CD4-positive, alpha-beta T cell treated with Interleukin-15 for 4 hours (primary cell): ENCODE measurements around the gene IL23A.
A peak's percentile ranks its signal among the peaks of the same experiment; 100 is the strongest.
"Not testable (repeated sequence)": the region's sequence is repeated elsewhere in the genome, so short reads cannot be mapped to it uniquely, and the experiment has no call there.

ENCODE experiments used
- DNase-seq: peaks from one replicate; pipeline ENCODE4 v3.0.0-alpha.2; 2020; ENCODE audit warnings: low spot score

IL23A gene

DNA sequence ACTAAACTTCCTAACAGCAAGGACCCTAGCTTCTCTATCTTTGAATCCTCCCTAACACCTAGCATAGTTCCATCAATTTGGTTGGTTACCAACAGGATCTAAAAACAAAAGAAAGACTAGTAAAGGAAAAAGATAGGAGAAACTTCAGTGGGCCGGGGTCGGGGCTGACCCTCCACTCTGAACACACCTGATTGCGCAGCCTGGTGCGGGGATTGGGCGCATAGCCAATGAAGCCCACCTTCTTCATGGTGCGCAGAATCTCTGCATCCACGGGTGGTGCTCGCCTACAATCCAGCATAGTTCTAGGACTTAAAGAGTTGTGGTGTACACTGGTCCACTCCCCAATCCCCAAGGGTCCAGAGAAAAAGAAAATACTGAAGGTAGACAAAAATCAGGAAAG lies 12.6 kb upstream of the IL23A start:
- no peak for DNase-seq

DNA sequence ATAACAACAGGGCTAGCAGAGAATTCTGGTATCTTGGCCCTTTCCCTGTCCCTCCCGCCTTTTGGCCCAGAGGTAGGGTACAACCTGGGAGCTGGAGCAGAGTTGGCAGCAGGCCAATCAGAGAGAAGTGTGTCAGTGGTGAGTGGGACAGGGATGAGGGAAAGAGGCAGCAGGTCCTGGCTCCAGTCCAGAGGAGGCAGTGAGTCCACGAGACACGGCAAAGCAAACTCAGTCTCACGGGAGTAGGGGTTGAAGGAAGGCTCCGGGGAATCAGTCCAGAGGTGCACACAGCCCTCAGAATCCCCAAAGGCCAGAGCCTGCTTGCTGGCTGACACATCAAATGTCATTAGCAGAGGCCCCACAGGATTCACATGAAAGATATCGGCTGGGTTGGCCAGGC lies 12.2 kb upstream of the IL23A start:
- no peak for DNase-seq

DNA sequence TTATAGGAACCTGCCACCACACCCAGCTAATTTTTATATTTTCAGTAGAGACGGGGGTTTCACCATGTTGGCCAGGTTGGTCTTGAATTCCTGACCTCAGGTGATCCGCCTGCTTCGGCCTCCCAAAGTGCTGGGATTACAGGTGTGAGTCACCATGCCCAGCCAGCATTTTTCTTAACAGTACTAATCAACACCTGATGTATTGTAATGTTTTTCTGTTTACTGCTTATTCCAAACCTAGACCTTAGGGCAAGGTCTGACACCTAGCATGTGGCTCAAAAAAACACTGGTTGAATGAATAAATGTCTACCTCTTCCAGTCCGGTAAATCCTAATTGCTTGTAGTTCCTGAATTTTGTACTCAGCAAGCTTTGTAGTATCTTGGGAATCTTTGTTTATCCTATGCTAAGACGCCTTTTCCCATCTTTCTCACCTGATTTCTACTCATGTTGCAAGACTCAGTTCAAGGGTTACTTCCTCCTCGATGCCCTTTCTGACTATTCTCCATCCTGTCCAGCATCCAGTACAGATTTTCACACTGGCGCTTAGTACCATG lies 7.7 kb upstream of the IL23A start:
- no peak for DNase-seq

DNA sequence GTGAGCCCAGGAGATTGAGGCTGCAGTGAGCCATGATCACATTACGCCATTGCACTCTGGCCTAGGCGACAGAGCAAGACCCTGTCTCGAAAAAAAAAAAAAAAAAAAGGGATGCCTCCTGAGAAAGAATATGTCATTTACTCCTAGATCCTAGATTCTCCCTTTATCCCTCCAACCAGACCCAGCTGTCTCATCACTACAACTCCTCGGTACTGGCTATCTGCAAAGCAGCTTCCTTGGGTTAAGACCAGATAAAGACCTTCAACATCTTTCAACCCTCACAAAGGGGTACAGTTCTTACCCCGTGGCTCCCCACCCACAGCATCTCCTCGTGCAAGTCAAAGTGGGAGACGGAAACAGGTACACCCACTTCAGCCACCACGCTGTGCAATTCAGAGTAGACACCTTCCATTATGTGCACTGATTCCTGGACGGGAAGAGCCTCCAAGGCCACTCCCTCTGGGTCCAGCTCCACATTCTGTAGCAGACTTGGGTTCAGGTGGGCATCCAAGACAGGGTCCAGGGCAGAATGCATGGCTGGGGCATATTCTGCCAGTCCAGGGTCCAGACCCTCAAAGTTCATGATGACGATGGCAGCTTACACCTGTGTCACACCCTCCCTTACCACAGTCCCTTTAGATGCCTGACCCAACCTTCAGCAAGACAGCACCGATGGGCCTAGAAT lies 6.0 kb upstream of the IL23A start:
- no peak for DNase-seq

DNA sequence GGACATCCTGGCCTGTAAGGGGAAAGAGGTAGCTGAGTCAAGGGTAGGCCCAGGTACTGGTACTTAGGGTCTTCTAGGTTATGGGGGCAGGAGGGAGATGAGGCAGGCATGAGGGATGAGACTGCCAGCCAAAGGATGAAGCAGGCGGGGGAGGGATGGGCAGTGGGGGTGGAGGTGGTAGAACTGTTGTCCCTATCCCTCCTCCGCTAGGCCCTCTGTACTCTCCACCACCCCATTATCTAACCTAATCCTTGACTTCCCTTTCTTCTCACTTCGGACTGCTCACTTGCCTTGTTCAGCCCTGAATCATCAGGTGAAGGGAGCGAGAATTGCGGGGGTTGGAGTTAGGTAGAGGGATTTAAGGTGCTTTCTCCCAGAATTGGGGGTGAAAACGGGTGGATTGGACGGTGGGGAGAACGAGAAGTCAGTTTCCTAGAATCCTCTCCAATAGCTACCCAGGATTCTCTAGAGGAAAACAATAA lies 5.4 kb upstream of the IL23A start:
- DNase-seq, result no peak

DNA sequence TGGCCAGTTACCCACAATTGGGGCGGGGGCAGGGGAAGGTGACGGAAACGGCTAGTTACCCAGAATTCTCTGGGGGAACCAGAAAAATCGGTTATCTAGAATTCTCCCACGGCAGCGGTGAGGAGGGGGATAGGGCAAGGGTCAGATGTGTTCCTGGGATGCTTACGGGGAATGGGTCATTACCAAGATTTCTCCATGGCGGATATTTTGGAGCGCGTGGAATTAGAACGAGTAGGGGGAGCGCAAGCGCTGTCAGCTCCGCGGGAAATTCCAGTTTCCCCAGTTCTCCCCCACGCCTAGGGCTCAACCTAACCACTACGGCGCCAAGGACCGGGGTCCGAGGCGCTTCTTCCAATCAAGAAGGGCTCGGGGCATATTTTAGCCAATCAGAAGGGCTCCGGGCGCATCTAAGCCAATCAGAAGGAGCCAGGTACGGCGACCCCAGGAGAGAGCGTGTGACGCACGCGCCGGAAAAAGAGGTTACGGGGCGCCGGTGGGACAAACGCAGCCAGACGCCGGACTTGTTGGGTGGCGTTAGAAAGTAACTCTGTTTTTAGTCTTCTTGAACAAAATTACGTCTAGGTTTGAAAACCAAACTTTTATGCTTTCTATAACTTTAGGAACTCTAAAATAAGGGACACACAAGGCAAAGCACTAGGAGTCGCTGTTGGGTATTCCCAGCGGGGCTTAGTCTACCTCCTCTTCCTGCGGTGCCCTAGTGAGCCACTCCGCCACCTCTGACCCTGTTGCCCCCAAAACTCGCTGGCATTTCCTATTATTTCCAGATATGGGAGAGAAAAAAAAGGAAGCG lies 4.8 kb upstream of the IL23A start, which contains the start of gene PAN2:
Gene PAN2 (minus strand): TSS at position 322 of the 811 bp plus-strand sequence. CDS start 906 bp downstream, outside the sequence.
- DNase-seq, result peak; percentile 96

DNA sequence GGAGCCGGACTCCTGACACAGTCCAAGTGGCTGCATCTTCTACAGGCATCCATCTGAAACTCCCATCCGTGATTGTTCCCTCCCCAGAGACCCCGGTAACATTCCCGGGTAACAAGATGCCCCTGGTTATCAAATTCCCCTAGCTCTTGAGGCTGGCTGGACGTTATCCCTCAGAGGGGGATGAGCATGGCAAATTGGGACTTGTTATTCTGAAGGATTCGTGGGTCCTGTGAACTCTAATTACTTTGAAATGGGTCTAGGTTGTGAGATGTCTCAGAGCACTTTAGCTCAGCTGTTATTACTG lies 4.2 kb upstream of the IL23A start:
- no peak for DNase-seq

DNA sequence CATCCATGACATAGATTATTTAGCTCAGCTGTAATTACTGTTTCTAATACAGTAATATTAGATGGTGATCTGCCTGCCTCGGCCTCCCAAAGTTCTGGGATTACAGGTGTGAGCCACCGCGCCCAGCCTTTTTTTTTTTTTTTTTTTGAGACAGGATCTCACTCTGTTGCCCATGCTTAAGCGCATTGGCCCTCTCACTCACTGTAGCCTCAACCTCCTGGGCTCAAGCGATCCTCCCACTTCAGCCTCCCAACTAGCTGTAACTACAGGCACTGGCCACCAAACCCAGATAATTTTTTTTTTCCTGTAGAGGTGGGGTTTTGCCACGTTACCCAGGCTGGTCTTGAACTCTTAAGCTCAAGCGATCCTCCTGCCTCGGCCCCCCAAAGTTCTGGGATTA lies 3.2 kb upstream of the IL23A start:
- not testable (repeated sequence) for DNase-seq

DNA sequence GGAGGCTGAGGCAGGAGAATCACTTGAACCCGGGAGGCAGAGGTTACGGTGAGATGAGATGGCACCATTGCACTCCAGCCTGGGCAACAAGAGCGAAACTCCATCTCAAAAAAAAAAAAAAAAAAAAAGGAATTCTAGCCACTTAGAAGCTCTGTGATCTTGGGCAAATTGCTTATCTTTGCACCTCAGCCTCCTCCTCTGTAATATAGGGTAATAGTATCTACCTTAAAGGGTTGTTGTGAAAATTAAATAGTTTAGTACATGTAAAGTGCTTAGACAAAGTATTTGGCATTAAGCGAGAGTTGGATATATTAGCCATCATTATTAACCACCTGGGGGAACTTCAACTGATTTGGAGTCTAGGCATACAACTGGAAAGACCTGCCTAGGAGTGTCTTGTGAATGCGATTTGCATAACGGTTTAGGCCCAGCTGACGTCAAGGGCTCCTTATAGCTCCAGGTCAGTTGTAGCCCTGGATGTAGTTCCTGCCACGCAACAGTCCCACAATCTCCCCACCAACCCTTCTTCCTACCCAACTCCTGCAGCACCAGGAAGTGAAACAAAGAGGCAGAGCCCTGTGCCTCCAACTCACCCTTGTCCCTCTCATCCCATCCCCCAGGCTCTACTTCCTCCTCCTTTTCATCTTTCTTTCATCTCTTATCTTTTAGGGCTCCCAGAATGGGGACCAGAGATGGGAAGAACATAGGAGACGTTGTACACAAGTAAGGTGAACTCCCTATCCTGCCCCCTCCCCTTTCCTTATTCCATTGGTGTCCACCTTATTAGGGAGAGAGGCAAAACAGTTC lies 2.1 kb upstream of the IL23A start:
- no peak for DNase-seq

DNA sequence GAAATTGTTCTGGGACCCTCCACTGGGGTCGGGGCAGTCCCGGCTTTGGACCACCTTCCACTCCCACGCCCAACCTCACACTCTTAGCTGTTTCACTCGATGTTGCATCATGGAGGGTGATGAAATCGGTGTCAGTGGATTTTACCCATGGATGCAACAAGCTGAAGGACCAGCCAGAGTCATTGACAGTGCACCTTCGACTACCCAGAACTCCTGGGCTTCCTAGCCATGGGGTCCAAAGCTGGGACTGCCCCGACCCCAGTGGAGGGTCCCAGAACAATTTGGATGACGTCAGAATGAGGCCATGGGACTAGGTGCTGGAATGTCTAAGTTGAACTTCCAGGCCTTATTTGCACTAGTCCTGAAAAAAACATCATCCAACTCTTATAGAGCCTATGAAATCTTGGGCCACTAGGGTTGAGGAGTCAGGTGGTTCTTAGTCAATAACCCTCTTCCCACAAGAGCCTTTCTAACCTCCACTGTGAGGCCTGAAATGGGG lies 882 bp upstream of the IL23A start:
- DNase-seq, result peak; percentile 1

DNA sequence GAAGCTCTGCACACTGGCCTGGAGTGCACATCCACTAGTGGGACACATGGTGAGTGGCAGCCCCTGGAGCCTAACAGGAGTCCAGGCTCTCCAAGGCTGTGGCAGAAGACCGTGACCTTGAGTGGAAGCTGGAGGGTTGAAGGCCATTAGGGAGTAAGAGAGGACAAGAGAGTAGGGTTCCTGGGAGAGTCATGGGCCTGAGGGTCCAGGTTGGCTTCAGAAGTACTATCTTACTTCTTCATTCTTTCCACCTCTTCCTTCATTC lies 406 bp downstream of the IL23A start:
- peak; percentile 2 for DNase-seq

DNA sequence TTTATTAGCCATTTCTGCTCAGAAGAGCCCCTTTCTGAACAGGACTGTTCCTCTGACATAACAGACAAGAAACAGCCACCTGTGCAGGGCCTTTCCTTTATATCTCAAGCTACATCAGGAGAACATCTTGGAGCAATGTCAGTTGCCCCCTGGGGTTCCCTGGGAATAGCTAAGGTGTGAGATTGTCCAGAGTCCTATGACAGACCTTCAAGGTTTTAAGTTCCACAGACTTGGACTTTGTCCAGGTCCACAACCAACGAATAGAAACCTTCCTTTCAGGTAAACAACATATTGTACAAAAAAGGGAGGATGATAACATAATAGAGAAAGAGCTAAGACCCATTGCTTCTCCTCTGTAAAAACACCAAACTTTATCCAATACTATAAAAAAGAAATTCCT lies 2.9 kb downstream of the IL23A start:
- DNase-seq, result no peak

DNA sequence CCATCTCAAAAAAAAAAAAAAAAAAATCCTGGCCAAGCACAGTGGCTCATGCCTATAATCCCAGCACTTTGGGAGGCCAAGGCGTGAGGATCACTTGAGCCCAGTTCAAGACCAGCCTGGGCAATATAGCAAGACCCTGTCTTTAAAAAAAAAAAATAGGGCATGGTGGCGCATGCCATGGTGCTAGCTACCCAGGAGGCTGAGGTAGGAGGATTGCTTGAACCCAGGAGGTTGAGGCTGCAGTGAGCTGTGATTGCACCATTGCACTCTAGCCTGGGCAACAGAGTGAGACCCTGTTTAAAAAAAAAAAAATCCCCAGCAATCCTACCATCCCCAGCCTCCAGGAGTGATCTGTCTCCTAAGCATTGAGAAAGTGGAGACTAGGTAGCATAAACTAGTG lies 3.6 kb downstream of the IL23A start:
- DNase-seq, result not testable (repeated sequence)

DNA sequence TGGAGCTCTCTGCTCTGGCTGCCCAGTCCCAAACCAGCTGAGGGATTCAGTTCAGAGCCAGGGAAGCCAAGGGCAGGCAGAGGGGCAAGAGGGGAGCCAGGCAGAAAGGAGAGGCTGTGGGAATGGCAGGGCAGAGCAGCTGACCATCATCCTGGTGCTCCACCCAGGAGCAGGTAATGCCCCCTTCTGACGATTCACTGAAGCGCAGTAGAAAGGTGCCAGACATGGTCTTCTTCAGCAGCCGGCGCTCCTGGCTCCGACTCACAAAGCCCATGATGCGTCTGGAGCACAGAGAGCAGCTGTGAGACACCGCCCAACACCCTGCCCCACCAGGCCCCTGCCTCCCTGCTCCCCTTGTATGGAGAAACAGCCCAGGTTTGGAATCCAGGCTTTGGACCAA lies 8.0 kb downstream of the IL23A start:
- peak; percentile 20 for DNase-seq

DNA sequence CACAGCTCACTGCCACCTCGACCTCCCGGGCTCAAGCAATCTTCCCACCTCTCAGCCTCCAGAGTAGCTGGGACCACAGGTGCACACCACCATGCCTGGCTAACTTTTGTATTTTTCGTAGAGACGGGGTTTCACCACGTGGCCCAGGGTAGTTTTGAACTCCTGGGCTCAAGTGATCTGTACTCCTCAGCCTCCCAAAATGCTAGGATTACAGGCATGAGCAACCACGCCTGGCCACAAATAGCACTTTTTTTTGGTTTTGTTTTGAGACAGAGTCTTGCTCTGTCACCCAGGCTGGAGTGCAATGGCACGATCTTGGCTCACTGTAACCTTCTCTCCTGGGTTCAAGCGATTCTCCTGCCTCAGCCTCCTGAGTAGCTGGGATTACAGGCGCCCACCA lies 8.6 kb downstream of the IL23A start:
- not testable (repeated sequence) for DNase-seq

DNA sequence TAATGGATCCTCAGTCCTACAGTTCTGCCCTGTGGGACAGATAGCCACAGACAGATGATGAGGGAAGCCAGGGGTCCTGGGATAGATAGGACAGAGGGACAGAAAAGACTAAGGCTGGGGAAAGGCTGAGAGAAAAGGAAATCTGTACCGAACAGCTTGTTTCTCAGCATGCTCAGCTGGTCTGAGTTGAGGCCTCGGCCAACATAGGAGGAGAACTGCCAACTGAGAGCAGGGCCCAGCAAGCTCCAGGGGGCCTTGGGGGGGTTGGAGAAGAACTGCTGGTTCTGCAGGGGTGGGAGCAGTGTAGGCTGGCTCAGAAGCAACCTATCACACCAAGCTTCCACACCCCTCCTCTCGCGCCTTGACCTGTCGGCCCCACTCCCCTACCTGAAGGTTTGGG lies 10.1 kb downstream of the IL23A start:
- no peak for DNase-seq

DNA sequence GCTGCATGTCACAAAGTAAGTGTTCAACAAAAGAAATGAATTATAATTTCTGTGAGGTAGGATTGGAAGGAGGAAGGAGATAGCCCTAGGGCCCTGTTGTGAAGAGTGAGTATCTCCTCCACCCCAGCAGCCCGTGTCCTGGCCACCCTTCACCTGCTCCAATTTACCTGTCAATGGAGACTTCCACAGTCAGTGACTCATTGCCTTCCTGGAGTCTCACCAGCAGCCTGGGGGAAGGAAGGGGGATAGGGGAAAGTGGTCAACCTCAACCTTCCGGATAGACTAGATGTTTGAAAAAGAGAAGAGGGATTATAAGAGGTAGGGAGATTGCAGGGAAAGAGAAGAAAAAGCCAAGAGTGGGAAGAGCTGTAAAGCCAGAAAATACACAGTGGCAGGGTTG lies 12.0 kb downstream of the IL23A start:
- no peak for DNase-seq

DNA sequence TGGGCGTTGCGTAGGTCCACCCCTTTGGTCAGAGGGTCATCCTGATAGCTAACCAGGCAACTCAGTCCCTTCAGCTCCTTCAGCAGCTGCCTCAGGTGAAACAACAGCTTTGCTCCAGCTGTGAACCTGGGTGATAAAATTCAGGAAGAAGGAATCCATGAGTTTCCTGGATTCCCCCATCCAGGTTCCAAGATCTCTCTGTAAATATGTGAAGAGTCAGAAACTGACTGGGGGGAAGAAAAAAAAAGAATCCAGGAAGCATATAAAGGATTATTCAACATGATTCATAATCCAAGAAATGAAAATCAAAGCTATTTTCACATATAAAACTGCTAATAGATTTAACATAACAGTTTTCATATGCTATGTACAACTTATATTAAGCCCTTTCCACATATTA lies 12.6 kb downstream of the IL23A start:
- DNase-seq, result no peak

DNA sequence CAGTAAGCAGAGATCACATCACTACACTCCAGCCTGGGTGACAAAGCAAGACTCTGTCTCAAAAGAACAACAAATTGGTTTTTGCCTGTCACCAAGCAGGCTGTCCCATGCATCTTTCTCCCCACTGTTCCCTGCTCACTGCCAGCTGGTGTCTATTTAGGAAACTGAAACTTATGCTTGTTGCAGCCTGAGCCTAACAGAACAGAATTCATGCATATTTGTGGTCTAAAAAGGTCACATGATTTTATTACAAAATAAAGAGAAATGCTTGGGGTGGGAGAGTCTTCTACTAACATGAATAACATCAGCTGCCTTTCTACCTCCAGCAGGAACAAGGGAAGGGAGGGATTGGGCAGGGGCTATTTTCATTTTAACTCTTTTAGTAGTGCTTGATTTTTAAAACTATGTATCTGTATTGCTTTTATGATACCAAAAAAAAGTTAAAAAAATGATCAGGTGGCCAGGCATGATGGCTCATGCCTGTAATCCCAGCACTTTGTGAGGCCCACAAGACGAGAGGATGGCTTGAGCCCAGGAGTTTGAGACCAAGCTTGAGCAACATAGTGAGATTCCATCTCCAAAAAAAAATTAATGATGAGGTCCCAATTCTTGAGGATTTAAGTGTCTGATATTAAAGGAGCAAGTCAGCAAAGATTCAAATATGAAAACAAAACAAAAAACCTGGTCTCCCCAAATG lies 20.3 kb downstream of the IL23A start:
- DNase-seq, result no peak

DNA sequence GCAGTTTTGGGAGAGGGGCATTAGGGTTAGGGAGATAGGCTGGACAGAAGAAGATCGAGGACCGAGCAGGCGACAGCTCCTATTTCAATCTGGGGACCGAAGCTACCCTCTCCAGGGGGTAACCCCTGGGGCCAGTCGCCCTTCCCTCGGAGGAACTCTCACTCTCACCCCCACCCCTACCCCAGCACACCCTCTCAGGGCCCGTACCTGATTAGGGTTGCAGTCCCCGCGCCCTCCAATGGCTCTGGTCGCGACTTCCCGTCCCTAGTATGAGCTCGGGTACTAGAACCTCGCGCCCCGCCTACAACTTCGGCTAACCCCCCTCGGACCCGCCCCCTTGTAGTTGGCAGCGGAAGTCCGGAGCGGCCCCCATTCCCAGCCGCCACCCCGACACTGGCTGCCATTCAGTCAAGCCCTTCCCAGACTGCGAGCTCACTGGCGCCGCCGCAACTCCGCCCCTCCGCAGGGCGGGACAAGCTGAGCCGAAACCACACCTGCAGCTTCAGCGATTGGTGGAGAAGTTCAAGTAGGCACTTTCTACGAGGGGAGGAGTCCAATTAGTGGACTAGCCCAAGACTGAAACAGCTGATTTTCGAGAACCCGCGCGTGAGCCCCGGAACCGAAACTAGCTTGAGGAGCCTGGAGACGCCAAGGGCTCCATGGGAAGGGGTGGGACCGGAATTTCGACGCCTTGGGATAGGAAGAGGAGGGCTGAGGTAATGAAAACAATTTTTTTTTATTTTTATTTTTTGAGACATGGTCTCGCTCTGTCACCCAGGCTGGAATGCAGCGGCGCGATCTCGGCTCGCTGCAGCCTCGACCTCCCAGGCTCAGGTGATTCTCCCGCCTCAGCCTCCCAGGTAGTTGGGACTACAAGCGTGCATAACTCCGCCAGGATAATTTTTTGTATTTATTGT lies 21.4 kb downstream of the IL23A start, which contains the start of gene STAT2:
Gene STAT2 (minus strand): TSS at position 257 of the 917 bp plus-strand sequence. CDS start 3,536 bp downstream, outside the sequence.
- peak; percentile 100 for DNase-seq
